ENCODE measurements around the gene DCAF5.

Gene DCAF5

DNA sequence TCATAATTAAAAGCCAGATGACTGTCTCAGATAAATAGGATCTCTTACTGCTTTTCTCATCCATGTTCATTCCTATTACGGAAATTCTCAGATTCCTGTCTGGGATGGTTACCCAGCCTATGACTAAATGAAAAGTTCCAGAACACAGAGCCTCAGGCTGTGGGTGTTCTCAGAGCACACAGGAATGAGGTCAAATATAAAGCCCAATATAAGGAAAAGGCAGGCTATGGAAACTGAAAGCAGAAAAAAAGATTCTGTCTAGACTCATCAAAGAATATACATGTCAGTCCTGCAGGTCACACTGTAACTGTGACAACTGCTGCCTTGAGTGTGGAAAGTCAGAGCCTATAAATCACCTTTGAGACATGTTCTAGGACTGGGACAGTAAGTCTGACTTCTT lies 64.3 kb downstream of the DCAF5 start:
- TF ChIP-seq, protein P1, sequence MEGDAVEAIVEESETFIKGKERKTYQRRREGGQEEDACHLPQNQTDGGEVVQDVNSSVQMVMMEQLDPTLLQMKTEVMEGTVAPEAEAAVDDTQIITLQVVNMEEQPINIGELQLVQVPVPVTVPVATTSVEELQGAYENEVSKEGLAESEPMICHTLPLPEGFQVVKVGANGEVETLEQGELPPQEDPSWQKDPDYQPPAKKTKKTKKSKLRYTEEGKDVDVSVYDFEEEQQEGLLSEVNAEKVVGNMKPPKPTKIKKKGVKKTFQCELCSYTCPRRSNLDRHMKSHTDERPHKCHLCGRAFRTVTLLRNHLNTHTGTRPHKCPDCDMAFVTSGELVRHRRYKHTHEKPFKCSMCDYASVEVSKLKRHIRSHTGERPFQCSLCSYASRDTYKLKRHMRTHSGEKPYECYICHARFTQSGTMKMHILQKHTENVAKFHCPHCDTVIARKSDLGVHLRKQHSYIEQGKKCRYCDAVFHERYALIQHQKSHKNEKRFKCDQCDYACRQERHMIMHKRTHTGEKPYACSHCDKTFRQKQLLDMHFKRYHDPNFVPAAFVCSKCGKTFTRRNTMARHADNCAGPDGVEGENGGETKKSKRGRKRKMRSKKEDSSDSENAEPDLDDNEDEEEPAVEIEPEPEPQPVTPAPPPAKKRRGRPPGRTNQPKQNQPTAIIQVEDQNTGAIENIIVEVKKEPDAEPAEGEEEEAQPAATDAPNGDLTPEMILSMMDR (IDR thresholded peaks at IDR 0.05; ENCODE audit: extremely low read depth, insufficient read depth, missing control alignments): no peak
- DNase-seq (ENCODE audit: low spot score): no peak
- in situ Hi-C loops (cut with MboI; ENCODE audit: low pct_unique_long_range_greater_than_20kb, low sequenced_read_pairs, unreplicated experiment): loop anchor here (25.0 kb wide), 1 partner anchor 176 kb away; no protein-coding TSS in a partner anchor

DNA sequence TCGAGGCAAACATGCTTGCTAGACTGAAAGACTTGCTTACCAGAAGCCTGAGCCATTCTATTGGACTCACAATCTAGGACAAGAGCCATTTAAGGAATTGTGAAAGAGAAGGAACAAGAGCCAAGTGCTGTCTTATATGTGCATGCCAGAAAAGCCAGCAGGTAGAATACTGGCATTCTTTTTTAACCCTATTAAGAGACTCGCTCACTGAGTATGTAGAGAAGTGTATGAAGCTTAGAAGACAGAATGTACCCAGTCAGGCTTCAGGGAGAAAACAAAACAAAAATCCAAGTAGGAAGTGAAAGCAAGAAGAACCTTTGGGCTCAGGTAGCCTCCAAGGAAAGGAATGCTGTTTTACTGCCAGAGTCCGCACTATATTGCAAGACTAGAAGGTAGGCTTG lies 65.9 kb downstream of the DCAF5 start:
- TF ChIP-seq, protein P1 (IDR thresholded peaks at IDR 0.05; ENCODE audit: extremely low read depth, insufficient read depth, missing control alignments): no peak
- DNase-seq (ENCODE audit: low spot score): no peak
- in situ Hi-C loops (cut with MboI; ENCODE audit: low pct_unique_long_range_greater_than_20kb, low sequenced_read_pairs, unreplicated experiment): loop anchor here (25.0 kb wide), 1 partner anchor 175 kb away; no protein-coding TSS in a partner anchor

DNA sequence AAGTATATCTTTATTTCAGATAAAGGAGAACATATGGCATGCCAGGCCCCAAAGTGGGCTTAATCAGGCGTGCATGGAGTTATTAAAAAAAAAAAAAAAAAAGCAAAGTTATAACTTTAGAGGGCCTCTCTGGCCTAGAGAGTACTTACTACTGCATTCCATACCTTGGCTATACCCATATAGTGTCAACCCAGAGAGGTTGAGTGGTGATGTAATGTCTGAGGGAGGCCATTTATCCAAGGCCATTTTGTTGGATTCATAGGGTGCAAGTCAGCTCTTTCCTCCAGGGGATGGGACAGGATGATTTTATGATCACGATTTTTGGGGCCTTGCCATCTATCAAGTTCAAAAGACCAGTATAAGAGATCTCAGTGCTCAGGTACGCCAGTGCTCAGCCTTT lies 66.4 kb downstream of the DCAF5 start:
- in situ Hi-C loops (cut with MboI; ENCODE audit: low pct_unique_long_range_greater_than_20kb, low sequenced_read_pairs, unreplicated experiment): loop anchor here (25.0 kb wide), 1 partner anchor 174 kb away; no protein-coding TSS in a partner anchor
- TF ChIP-seq, protein P1 (IDR thresholded peaks at IDR 0.05; ENCODE audit: extremely low read depth, insufficient read depth, missing control alignments): no peak
- DNase-seq (ENCODE audit: low spot score): no peak

DNA sequence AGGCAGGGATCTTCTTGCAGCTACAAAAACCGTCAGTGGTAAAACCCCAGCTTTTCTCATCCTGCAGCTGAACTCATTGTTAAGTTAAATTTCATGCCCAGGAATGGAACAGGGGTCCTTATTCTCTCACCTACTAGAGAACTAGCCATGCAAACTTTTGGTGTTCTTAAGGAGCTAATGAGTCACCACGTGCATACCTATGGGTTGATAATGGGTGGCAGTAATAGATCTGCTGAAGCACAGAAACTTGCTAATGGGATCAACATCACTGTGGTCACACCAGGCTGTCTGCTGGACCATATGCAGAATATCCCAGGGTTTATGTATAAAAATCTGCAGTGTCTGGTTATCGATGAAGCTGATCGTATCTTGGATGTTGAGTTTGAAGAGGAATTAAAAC lies 68.9 kb downstream of the DCAF5 start:
- TF ChIP-seq, protein P1 (IDR thresholded peaks at IDR 0.05; ENCODE audit: extremely low read depth, insufficient read depth, missing control alignments): no peak
- DNase-seq (ENCODE audit: low spot score): no peak
- in situ Hi-C loops (cut with MboI; ENCODE audit: low pct_unique_long_range_greater_than_20kb, low sequenced_read_pairs, unreplicated experiment): loop anchor here (25.0 kb wide), 1 partner anchor 172 kb away; no protein-coding TSS in a partner anchor

DNA sequence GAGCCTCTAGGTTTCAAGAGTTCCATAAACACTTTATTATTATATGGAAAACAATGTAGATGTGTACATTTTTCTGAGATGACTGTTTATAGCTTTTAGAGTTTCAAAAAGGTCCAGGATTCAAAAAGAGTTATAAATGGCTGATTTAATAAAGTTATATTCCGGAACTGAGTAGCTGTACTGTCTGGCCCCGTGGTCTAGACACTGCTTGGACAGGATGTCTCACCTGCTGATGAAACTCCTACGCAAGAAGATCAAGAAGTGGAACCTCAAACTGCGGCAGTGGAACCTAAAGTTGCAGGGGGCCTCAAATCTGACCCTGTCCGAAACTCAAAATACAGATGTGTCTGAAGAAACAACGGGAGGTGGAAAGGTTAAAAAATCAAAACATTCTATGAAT lies 69.7 kb downstream of the DCAF5 start:
- in situ Hi-C loops (cut with MboI; ENCODE audit: low pct_unique_long_range_greater_than_20kb, low sequenced_read_pairs, unreplicated experiment): loop anchor here (25.0 kb wide), 1 partner anchor 171 kb away; no protein-coding TSS in a partner anchor
- TF ChIP-seq, protein P1 (IDR thresholded peaks at IDR 0.05; ENCODE audit: extremely low read depth, insufficient read depth, missing control alignments): no peak
- DNase-seq (ENCODE audit: low spot score): no peak

DNA sequence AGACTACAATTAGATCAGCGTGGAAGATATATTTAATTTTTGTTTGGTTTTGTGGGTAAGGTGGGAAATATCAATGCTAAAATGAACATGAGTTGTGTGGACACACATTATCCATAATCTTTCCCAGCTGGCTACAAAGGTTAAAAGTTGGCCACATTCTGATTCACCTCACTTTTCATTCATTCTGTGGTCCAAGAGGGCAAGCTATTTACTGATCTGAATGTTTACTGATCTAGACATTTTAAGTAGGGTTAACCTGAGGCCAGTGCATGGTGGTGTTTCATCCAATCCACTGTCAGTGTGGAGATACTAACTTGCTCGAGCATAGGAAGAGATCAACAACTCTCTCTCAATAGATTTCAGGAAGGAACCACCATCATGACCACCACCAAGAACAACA lies 71.6 kb downstream of the DCAF5 start:
- TF ChIP-seq, protein P1 (IDR thresholded peaks at IDR 0.05; ENCODE audit: extremely low read depth, insufficient read depth, missing control alignments): no peak
- no peak for DNase-seq (ENCODE audit: low spot score)
- in situ Hi-C loops (cut with MboI; ENCODE audit: low pct_unique_long_range_greater_than_20kb, low sequenced_read_pairs, unreplicated experiment): loop anchor here (25.0 kb wide), 1 partner anchor 169 kb away; no protein-coding TSS in a partner anchor
